Activated B cell treated with CpG ODN at 0.5 μM for 24 hours (primary cell): ENCODE measurements around the gene EGFLAM. TPM values are rescaled to one million over a fixed set of nuclear protein-coding genes. Genes with fewer than 3 reads are reported as not detected.

ENCODE experiments used
- ATAC-seq: fragments of 200-7000 bp; cut with Tn5 transposase; one replicate; pipeline ENCODE4 v1.10.0; 2021; ENCODE audit warnings: low read depth, mild to moderate bottlenecking, moderate library complexity
- CTCF ChIA-PET: fragments of 350-600 bp; sonication (Branson Sonifier 250); formaldehyde crosslinking; loops from one replicate; lab custom pipeline; 2021; ENCODE audit warnings: antibody characterized with exemption; lab: Charles Lee
- POLR2A ChIA-PET: fragments of 350-600 bp; sonication (Branson Sonifier 250); formaldehyde crosslinking; loops from one replicate; lab custom pipeline; 2021; ENCODE audit warnings: antibody characterized with exemption; lab: Charles Lee
- DNase-seq: peaks from one replicate; pipeline ENCODE4 v3.0.0; 2022
- H3K27ac Mint-ChIP-seq: one replicate; pipeline ENCODE4 v1.8.0; 2020; ENCODE audit warnings: mixed read lengths
- H3K27me3 Mint-ChIP-seq: one replicate; pipeline ENCODE4 v1.8.0; 2021; ENCODE audit warnings: mixed read lengths
- H3K36me3 Mint-ChIP-seq: one replicate; pipeline ENCODE4 v1.8.0; 2021; ENCODE audit warnings: low read depth, mixed read lengths
- H3K4me1 Mint-ChIP-seq: one replicate; pipeline ENCODE4 v1.8.0; 2021; ENCODE audit warnings: mixed read lengths
- H3K4me3 Mint-ChIP-seq: one replicate; pipeline ENCODE4 v1.8.0; 2020; ENCODE audit warnings: mild to moderate bottlenecking, mixed read lengths
- H3K9me3 Mint-ChIP-seq: one replicate; pipeline ENCODE4 v1.8.0; 2020; ENCODE audit warnings: mixed read lengths
- CTCF ChIP-seq: fragments of 200-600 bp; IDR thresholded peaks from one replicate; pipeline ENCODE4 v1.8.0; 2022; ENCODE audit warnings: antibody characterized with exemption, mild to moderate bottlenecking
- intact Hi-C: fragments of 100-400 bp; cut with micrococcal nuclease; formaldehyde crosslinking; loops from one replicate; pipeline ENCODE4 v1.15.1; 2024
- total RNA-seq: library from RNA; stranded (reverse); gene quantifications from 2 replicates; pipeline ENCODE4 v1.2.3, GENCODE V29; 2022

EGFLAM gene
- total RNA-seq, 1 donor from 2014 or later, result not detected

GRCh38 chr5:38468978-38469706 is 210.8 kb downstream of the EGFLAM start:
- no peak for ATAC-seq
- Mint-ChIP-seq H3K4me3 (no peak overlapping the region), H3K36me3 (no peaks in the 10 kb centered on the region), H3K4me1 (no peaks in the 10 kb centered on the region), H3K9me3 (no peaks in the 10 kb centered on the region), H3K27ac (no peak overlapping the region), H3K27me3 (peaks cover 55% of the 10 kb centered on the region)
- DNase-seq, result no peak
- CTCF ChIA-PET, result interaction anchor here (2.2 kb wide), 1 partner anchor 28 kb away, joined by 9 read pairs; no protein-coding TSS in a partner anchor
- POLR2A ChIA-PET, result no interaction called here
- TF ChIP-seq CTCF, result no peak
- intact Hi-C loops, result no loop called here

- H3K36me3 Mint-ChIP-seq, result no peaks in the 10 kb centered on the region
- ChIA-PET POLR2A (no interaction called here), CTCF (no interaction called here)
- ATAC-seq, result no peak
- H3K27me3 Mint-ChIP-seq, result peaks cover 58% of the 10 kb centered on the region
- no peaks in the 10 kb centered on the region for H3K4me1 Mint-ChIP-seq
- intact Hi-C loops, result no loop called here
- H3K4me3 Mint-ChIP-seq, result no peak overlapping the region
- no peak overlapping the region for H3K27ac Mint-ChIP-seq
- no peaks in the 10 kb centered on the region for H3K9me3 Mint-ChIP-seq
- no peak for DNase-seq
- TF ChIP-seq CTCF, result no peak
These were observed 211.4 kb downstream of the EGFLAM start for GRCh38 chr5:38469707-38470267.

GRCh38 chr5:38471709-38472108 is 213.3 kb downstream of the EGFLAM start:
- Mint-ChIP-seq H3K4me3 (no peak overlapping the region), H3K9me3 (no peaks in the 10 kb centered on the region), H3K27ac (no peak overlapping the region), H3K36me3 (no peaks in the 10 kb centered on the region), H3K4me1 (no peaks in the 10 kb centered on the region), H3K27me3 (peaks cover 57% of the 10 kb centered on the region)
- no peak for TF ChIP-seq CTCF
- ChIA-PET CTCF (interaction anchor here (0.9 kb wide), 1 partner anchor 30 kb away, joined by 3 read pairs; no protein-coding TSS in a partner anchor), POLR2A (no interaction called here)
- intact Hi-C loops, result no loop called here
- ATAC-seq (no peak), DNase-seq (no peak)

GRCh38 chr5:38472541-38472940 is 214.2 kb downstream of the EGFLAM start:
- Mint-ChIP-seq H3K27me3 (peaks cover 54% of the 10 kb centered on the region), H3K4me1 (no peaks in the 10 kb centered on the region), H3K9me3 (no peaks in the 10 kb centered on the region), H3K27ac (no peak overlapping the region), H3K4me3 (no peak overlapping the region), H3K36me3 (no peaks in the 10 kb centered on the region)
- POLR2A ChIA-PET, result no interaction called here
- DNase-seq (no peak), ATAC-seq (no peak)
- TF ChIP-seq CTCF, result no peak
- CTCF ChIA-PET, result interaction anchor here (0.9 kb wide), 1 partner anchor 31 kb away, joined by 3 read pairs; no protein-coding TSS in a partner anchor
- intact Hi-C loops, result no loop called here

- intact Hi-C loops, result no loop called here
- ChIA-PET POLR2A (no interaction called here), CTCF (no interaction called here)
- TF ChIP-seq CTCF, result no peak
- H3K4me3 Mint-ChIP-seq, result no peak overlapping the region
- no peaks in the 10 kb centered on the region for H3K36me3 Mint-ChIP-seq
- H3K27me3 Mint-ChIP-seq, result peaks cover 51% of the 10 kb centered on the region
- no peaks in the 10 kb centered on the region for H3K4me1 Mint-ChIP-seq
- no peak for ATAC-seq
- no peak overlapping the region for H3K27ac Mint-ChIP-seq
- no peaks in the 10 kb centered on the region for H3K9me3 Mint-ChIP-seq
- DNase-seq, result no peak
These were observed 214.6 kb downstream of the EGFLAM start for GRCh38 chr5:38473008-38473407.
